GM18511 (cell line): Measurements from ENCODE around the gene PLEKHA4.
"Not testable (repeated sequence)": the region's sequence is repeated elsewhere in the genome, so short reads cannot be mapped to it uniquely, and the experiment has no call there.

ENCODE experiments used
- ATAC-seq: cut with Tn5 transposase; IDR thresholded peaks from one replicate; pipeline ENCODE4 v1.9.1; 2021; ENCODE audit warnings: mild to moderate bottlenecking, moderate library complexity; ENCODE audit not compliant: unreplicated experiment

PLEKHA4 gene

GRCh38 chr19:48868114-48868886 lies at the start of gene PLEKHA4:
PLEKHA4 (minus strand) TSS chr19:48868617; CDS start chr19:48867620, 997 bp downstream.
- no peak for ATAC-seq

DNA sequence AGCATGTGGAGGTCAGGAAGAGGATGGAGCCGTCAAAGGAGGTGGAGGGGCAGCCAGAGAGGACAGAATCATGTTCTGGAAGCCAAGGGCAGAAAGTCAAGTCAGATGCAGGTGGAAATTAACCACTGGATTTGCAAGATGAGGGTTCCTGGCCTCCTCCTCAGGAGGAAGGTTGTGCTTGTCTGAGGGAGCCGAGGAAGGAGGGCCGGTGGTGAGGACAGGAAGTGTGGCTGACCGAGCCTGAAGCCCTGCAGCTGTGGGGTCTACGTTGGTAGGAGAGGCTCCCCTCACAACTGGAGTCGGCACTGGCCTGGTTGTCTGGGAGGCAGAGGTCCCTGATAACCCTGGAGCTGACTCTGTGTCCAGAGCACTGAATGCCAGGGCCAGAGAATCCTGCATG lies 49.7 kb upstream of the PLEKHA4 start:
- ATAC-seq, result no peak

- no peak for ATAC-seq
Observed at GRCh38 chr19:48915757-48916156, 47.3 kb upstream of the PLEKHA4 start.

- no peak for ATAC-seq
Observed at GRCh38 chr19:48914181-48914580, 45.8 kb upstream of the PLEKHA4 start.

DNA sequence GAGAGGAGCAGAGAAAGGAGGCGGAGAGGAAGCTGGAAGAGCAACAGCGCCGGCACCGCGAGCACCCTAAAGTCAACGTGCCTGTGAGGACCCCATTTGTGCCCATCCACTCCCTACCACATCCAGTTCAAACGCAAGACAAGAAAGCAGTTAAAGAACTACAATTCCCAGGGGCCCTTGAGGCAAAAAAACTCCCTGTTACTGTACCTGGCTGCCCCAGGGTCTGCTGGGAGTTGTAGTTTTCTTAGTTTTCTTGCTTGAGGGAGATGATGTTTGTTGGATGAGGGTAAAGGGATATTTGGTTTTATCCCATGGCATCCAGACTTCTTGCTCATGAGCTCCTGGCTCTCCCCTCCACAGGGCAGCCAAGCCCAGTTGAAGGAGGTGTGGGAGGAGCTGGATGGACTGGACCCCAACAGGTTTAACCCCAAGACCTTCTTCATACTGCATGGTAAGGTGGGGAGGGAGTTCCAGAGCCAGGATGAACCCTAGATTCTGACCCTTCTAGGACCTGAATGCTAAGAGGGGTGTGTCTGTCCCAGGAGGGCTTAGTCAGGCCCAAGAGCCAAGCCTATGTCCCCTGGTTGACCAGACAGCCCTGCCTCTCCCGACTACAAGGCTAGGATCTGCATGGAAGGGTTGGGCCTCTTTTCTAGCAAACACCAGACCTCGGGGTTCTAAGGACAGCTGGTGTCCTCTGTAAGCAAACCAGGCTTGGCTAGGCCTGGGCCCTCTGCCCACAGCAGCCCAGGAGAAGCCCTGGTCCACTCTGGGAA lies 44.9 kb upstream of the PLEKHA4 start:
- no peak for ATAC-seq

- ATAC-seq, result no peak
Observed at GRCh38 chr19:48910803-48911202, 42.4 kb upstream of the PLEKHA4 start.

DNA sequence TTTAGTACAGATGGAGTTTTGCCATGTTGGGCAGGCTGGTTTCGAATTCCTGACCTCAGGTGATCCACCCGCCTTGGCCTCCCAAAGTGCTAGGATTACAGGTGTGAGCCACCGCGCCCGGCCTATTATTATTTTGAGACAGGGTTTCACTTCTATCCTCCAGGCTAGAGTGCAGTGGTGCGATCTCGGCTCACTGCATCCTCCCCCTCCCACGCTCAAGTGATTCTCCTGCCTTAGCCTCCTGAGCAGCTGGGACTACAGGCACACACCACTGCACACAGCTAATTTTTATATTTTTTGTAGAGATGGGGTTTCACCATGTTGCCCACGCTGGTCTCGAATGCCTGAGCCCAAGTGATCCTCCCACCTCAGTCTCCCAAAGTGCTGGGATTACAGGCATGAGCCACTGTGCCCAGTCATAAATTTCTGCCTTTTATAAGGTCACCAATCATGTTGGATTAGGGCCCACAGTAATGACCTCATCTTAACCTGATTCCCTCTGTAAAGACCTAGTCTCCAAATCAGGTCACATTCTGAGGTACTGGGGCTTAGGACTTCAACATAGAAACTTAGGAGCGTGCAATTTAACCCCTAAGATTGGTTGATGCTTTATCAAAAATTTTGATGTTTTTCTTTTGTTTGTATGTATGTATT lies 41.1 kb upstream of the PLEKHA4 start:
- not testable (repeated sequence) for ATAC-seq

GRCh38 chr19:48907671-48908070 lies 39.3 kb upstream of the PLEKHA4 start:
- ATAC-seq, result no peak

DNA sequence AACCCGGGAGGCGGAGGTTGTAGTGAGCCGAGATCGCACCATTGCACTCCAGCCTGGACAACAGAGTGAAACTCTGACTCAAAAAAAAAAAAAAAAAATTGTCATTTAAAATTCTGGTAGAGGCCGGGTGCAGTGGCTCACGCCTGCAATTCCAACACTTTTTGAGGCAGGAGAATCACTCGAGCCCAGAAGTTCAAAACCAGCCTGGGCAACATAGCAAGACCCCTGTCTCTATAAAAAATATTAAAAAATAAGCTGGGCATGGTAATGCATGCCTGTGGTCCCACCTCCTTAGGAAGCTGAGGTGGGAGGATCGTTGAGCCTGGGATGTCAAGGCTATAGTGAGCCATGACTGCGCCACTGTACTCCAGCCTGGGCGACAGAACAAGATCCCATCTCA lies 37.9 kb upstream of the PLEKHA4 start:
- ATAC-seq, result no peak

DNA sequence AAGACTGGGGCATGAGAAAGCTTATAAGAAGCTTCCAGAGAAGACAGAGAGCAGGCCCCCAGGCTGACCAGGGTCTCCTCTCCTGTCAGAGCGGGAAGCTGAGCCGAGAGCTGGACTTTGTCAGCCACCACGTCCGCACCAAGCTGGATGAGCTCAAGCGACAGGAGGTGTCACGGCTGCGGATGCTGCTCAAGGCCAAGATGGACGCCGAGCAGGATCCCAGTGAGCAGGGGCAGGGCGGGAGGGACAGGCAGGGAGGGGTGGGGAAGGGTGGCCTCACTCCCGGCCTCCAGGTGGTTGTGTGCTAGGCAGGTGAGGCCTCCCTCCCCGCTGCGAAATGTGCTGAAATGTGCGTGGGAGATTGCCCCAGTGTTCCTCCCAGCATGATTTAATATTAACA lies 37.2 kb upstream of the PLEKHA4 start:
- ATAC-seq, result no peak

GRCh38 chr19:48903788-48904187 lies 35.4 kb upstream of the PLEKHA4 start:
- not testable (repeated sequence) for ATAC-seq

DNA sequence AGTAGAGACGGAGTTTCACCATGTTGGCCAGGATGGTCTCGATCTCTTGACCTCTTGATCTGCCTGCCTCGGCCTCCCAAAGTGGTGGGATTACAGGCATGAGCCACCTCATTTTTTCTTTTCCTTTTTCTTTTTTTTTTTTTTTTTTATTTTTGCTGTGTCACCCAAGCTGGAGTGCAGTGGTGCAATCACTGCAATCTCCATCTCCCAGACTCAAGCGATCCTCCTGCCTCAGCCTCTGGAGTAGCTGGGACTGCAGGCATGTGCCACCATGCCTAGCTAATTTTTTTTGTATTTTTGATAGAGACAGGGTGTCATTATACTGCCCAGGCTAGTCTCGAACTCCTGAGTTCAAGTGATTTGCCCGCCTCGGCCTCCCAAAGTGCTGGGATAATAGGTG lies 33.9 kb upstream of the PLEKHA4 start:
- ATAC-seq, result not testable (repeated sequence)

DNA sequence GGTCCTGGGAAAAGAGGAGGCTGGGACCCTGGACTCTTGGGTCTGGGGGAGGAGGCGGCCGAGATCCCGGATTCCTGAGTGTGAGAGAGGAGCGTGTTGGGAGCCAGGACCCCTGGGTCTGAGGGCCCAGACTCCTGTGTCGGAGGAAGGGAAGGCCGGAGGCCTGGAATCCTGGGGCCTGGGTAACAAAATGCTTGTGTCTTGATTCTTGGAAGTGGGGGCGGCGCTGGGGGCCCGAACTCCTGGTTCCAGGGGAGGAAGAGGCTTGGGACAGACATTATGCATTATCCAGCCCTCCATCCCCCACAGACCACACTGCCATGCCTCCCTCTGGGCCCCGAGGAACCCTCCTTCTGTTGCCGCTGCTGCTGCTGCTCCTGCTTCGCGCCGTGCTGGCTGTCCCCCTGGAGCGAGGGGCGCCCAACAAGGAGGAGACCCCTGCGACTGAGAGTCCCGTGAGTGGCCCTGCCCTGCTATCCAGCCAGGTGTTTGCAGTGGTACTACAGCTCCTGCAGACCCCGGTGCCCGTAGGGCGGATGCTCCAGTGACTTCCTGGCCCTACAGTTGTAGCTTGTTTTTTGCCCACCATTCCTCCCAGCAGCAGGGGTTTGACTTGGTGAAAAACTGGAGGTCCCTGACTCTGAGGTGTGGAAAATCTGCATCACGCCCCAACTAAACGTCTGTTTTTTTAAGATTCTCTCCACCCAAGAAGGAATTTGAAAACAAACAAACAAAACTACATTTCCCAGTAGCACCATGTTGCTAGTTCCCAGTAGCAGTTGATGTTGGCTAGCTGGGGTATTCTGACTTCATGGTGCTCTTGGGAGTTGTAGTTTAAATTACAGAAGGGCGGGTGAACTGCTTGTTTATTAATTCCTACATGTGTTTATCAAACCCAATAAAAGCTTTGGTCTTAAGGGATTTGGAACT lies 32.3 kb upstream of the PLEKHA4 start:
- ATAC-seq, result no peak

DNA sequence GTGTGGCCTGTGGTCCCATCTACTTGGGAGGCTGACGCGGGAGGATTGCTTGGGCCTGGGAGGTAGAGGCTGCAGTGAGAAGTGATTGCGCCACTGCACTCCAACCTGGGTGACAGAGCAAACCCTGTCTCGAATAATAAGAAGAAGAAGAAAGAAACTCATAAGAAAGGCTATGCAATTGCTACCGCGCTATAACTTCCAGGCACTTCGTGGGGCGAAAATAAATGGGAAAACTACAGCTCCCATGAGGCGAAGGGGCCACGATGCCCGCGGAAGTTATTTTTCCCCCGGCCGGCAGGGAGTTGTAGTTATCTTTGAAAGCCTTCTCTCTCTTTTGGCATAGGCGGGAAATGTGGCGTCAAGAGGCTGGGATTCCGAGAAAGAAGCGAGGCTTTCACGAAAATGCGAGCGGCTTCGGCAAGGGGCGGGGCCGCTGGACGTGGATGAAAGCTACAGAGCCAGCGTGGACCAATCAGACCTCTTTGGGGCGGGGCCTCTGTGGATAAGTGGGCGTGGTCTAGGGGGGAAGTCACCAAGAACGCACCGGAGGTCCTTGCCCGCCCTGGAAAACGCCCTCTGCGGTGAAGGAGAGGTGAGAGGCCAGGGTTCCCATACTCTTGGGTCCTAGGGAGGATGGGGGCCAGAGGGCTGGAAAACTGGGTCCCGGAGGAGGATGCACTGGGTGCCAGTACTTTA lies 31.5 kb upstream of the PLEKHA4 start, which contains the start of gene NUCB1:
Gene NUCB1 (plus strand): TSS at position 532 of the 696 bp plus-strand sequence. CDS start 485 bp downstream, outside the sequence.
- ATAC-seq, result peak; percentile 96

DNA sequence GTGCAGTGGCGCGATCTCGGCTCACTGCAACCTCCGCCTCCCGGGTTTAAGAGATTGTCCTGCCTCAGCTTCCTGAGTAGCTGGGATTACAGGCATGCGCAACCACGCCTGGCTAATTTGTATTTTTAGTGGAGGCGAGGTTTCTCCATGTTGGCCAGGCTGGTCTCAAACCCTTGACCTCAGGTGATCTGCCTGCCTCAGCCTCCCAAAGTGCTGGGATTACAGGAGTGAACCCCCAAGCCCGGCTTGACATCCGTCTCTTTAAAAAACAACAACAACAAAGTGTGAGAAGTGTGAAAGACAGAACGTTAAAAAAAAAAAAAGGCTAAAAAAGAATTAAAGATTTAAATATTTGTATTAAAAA lies 31.0 kb upstream of the PLEKHA4 start:
- not testable (repeated sequence) for ATAC-seq

GRCh38 chr19:48897181-48897580 lies 28.8 kb upstream of the PLEKHA4 start:
- no peak for ATAC-seq

- no peak for ATAC-seq
Observed at GRCh38 chr19:48896191-48896720, 27.8 kb upstream of the PLEKHA4 start.

DNA sequence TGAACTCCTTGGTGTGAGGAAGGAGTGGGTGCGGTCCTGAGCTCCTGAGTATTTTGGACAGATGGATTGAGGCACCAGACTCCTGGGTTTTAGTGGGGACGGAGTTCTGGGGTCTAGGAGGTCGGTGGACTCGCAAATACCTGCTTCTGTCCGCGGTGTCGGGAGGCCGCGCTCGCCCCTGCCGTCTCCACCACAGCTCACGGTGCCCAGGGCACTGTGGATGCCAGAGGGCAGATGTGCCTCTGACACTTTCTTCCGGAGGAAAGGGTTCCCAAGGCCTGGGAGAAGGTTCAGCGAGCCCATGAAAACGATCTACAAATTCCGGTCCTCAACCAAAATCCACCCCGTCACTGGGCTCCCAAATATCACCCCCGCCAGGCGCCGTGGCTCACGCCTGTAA lies 26.8 kb upstream of the PLEKHA4 start:
- no peak for ATAC-seq

GRCh38 chr19:48890551-48890950 lies 22.1 kb upstream of the PLEKHA4 start:
- no peak for ATAC-seq

DNA sequence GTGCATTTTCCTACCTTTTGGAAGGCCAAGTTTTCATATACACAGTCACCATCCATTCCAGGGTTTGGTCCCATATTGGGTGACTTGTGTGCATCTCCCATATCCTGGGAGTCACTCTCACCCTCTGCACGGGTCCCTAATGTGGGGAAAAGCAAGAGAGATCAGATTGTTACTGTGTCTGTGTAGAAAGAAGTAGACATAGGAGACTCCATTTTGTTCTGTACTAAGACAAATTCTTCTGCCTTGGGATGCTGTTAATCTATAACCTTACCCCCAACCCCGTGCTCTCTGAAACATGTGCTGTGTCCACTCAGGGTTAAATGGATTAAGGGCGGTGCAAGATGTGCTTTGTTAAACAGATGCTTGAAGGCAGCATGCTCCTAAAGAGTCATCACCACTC lies 21.1 kb upstream of the PLEKHA4 start:
- ATAC-seq, result not testable (repeated sequence)
